Mucosa of rectum (tissue), 2 donors: Measurements from ENCODE around the gene GRID2.

Source experiments
- H3K27ac ChIP-seq, 2 donors: one replicate each; pipeline ENCODE4 v1.7.0; 2013; ENCODE audit warnings: inconsistent platforms in 2 of 2, low read depth in 2 of 2, low read length in 2 of 2
- H3K27me3 ChIP-seq, 2 donors: one replicate each; pipeline ENCODE4 v1.7.0; 2013; ENCODE audit warnings: low read length in 2 of 2; ENCODE audit not compliant: control insufficient read depth in 2 of 2, insufficient read depth in 2 of 2
- H3K36me3 ChIP-seq, 2 donors: one replicate each; pipeline ENCODE4 v1.7.0; 2013; ENCODE audit warnings: low read length in 2 of 2; ENCODE audit not compliant: control insufficient read depth in 2 of 2, insufficient read depth in 2 of 2
- H3K4me1 ChIP-seq, 2 donors: one replicate each; pipeline ENCODE4 v1.7.0; 2013; ENCODE audit warnings: low read length in 2 of 2, mild to moderate bottlenecking in 1 of 2; ENCODE audit not compliant: control insufficient read depth in 2 of 2, insufficient read depth in 2 of 2
- H3K4me3 ChIP-seq, 2 donors: one replicate each; pipeline ENCODE4 v1.7.0; 2013; ENCODE audit warnings: low read length in 2 of 2
- H3K9ac ChIP-seq, 2 donors: one replicate each; pipeline ENCODE4 v1.7.0; 2013; ENCODE audit warnings: low read length in 2 of 2, low read depth in 1 of 2, mild to moderate bottlenecking in 1 of 2
- H3K9me3 ChIP-seq, 2 donors: one replicate each; pipeline ENCODE4 v1.7.0; 2013; ENCODE audit warnings: low read length in 2 of 2; ENCODE audit not compliant: control insufficient read depth in 2 of 2
- donor health status: healthy.
- donor health status: Normal muscosa, but diverticular disease.

Gene GRID2

DNA sequence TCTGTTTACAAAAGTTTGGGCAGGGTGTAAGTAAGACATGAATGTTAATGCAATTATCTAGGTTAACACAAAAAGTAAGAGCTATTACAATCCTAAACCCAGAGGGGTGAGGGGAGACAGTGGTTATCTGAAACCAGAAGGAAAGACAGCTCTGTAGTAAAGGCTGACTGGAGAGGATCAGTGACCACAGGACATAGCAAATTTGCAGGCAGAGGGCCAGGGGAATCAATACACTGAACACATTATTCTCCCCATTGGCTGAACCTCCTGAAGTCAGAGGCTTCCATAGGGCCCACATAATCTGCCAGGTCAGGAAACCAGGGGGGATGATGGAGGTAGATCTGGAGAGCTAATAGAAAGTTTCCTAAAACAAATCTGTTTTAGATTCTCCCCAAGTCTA, 835.4 kb downstream of the GRID2 start:
- Histone ChIP-seq H3K4me1 (no peaks in the 10 kb centered on the region), H3K9ac (no peak overlapping the region), H3K36me3 (no peaks in the 10 kb centered on the region), H3K27ac (no peak overlapping the region), H3K27me3 (no peaks in the 10 kb centered on the region), H3K9me3 (no peaks in the 10 kb centered on the region), H3K4me3 (no peak overlapping the region)

DNA sequence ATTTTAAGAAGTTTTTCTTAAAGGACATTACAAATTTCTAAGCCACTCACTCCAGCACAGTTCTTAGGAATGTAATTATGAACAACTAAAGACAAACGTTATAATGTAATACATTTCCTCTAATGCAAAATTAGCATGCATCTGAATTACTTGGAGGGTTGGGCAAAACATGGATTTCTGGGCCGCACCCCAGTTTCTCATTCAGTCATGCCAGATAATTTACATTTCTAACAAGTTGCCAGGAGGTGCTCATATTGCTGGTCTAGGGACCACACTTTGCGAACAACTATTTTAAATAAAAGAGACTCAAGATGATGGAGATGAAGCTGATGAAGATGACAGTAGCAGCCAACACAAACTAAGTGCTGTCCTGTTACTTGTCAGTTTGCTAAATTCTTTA, 840.1 kb downstream of the GRID2 start:
- no peak overlapping the region for H3K4me3 ChIP-seq
- H3K9me3 ChIP-seq = no peaks in the 10 kb centered on the region
- H3K4me1 ChIP-seq = no peaks in the 10 kb centered on the region
- no peak overlapping the region for H3K27ac ChIP-seq
- no peaks in the 10 kb centered on the region for H3K36me3 ChIP-seq
- no peak overlapping the region for H3K9ac ChIP-seq
- no peaks in the 10 kb centered on the region for H3K27me3 ChIP-seq

DNA sequence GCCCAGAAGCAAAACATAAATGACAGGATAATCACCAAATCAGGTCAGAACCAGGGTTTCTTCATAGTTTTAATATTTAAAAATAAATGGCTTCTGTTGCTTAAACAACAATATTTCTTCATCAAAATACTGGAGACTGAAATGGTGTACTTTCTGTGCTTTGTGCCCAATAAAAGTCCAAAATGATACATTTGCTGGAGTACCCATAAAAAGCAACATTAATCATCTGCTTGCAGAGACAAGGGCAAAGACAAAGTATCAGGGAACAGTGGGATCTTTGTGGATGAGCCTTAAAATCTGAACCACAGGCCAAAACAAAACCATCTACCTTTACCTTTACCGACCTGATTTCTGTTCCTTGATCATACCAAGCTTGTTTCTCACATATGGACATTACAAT, 840.9 kb downstream of the GRID2 start:
- Histone ChIP-seq H3K9me3 (no peaks in the 10 kb centered on the region), H3K36me3 (no peaks in the 10 kb centered on the region), H3K4me1 (no peaks in the 10 kb centered on the region), H3K27me3 (no peaks in the 10 kb centered on the region), H3K27ac (no peak overlapping the region), H3K9ac (no peak overlapping the region), H3K4me3 (no peak overlapping the region)

DNA sequence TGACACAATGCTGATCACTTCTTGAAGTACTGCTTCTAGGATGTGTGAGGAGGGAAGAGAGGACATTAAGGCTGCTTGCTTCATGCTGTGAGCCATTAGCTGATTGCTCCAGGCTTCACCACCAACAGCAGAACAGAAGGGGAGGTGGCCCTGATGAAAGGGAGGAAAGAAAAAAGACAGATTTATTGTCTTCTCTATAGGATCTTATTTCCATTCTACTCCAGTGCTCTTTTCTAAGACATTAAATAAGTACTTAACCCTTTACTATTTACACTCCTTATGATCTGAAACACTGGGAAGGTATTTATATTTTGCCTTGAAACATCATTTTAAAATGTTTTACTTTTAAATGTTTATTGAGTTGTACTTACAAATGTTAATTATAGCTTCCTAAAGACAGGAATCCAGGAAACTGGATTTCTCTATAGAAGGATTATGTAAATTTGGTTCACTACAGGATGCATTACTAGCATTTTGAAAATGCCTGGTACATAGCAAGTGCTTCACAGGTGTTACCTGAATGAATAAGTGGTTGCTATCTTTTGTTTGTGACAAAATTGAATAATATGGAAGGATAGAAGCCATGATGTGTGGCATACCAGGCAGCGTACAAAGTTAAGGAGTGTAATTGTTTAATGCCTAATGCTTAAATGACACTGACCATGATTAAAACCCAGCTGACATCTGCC, 843.9 kb downstream of the GRID2 start:
- Histone ChIP-seq H3K4me1 (no peaks in the 10 kb centered on the region), H3K27ac (no peak overlapping the region), H3K4me3 (no peak overlapping the region), H3K27me3 (no peaks in the 10 kb centered on the region), H3K9me3 (no peaks in the 10 kb centered on the region), H3K9ac (no peak overlapping the region), H3K36me3 (no peaks in the 10 kb centered on the region)

DNA sequence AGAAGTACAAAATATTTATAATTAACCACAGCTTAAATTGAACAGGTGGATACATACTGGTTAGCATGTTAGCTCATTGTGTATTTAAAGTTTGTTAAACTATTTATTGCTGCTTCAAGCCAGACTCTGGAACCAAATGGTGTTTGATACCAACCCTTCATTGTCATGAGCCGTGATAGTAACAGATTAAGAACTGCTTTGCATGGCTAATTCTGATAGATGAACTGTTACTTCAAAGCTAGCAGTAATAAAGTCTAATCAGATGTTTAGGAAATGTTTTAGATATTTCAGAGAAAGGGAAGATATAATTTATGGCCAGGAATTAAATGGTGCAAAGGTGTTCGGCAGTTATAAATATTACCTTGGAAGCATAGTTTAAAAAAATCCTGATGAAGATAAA, 848.7 kb downstream of the GRID2 start:
- Histone ChIP-seq H3K4me1 (no peaks in the 10 kb centered on the region), H3K9me3 (no peaks in the 10 kb centered on the region), H3K27me3 (no peaks in the 10 kb centered on the region), H3K27ac (no peak overlapping the region), H3K4me3 (no peak overlapping the region), H3K36me3 (no peaks in the 10 kb centered on the region), H3K9ac (no peak overlapping the region)

DNA sequence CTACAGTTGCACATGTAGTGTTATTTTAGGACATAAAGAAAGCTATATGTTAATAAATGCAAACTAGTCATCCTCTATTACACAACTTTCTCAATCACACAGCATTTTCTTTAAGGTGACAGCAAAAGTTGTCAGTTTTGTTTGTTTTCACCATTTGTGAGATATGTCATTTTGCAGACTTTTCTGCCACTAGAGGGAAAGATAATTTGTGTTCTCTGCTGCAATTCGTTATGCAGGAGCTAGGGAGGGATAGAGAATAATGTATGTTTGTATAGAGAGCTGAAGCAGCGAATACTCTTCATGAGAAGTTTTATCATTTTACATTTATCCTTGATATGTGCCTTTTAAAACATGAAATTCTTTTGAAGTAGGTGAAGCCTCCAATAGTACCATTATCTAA, 854.2 kb downstream of the GRID2 start:
- Histone ChIP-seq H3K9me3 (no peaks in the 10 kb centered on the region), H3K9ac (no peak overlapping the region), H3K4me3 (no peak overlapping the region), H3K36me3 (no peaks in the 10 kb centered on the region), H3K4me1 (no peaks in the 10 kb centered on the region), H3K27ac (no peak overlapping the region), H3K27me3 (no peaks in the 10 kb centered on the region)

DNA sequence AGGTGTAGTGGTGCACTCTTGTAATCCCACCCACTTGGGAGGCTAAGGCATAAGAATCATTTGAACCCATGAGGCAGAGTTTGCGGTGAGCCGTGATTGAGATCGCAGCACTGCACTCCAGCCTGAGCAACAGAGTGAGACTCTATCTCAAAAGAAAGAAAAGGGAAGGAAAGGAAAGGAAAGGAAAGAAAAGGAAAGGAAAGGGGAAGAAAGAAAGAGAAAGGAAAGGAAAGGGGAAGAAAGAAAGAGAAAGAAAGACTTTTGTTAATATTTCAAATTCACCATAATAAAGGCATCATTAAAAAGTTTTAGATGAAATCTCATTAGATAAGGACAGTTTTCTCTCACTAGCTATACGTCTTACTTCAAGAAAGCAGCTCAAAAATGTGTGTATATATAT, 864.3 kb downstream of the GRID2 start:
- H3K36me3 ChIP-seq = no peaks in the 10 kb centered on the region
- H3K4me1 ChIP-seq = no peaks in the 10 kb centered on the region

DNA sequence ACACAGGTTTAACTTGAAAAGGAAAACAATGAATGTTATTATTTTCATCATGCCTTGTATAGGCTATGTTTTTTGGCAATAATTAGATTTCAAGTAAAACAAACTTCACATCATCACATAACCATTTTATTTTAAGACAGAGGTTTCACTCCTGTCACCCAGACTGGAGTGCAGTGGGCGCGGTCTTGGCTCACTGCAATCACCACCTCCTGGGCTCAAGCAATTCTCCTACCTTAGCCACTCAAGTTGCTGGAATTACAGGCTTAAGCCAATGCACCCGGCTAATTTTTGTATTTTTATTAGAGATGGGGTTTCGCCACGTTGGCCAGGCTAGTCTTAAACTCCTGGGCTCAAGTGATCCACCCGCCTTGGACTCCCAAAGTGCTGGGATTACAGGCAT, 866.2 kb downstream of the GRID2 start:
- Histone ChIP-seq H3K27ac (no peak overlapping the region), H3K4me1 (no peaks in the 10 kb centered on the region), H3K9ac (no peak overlapping the region), H3K4me3 (no peak overlapping the region), H3K27me3 (no peaks in the 10 kb centered on the region), H3K9me3 (no peaks in the 10 kb centered on the region), H3K36me3 (no peaks in the 10 kb centered on the region)

More for the DNA sequence above, 864.3 kb downstream of the GRID2 start:
- Histone ChIP-seq H3K9ac (no peak overlapping the region), H3K27me3 (no peaks in the 10 kb centered on the region), H3K4me3 (no peak overlapping the region), H3K9me3 (no peaks in the 10 kb centered on the region), H3K27ac (no peak overlapping the region)

DNA sequence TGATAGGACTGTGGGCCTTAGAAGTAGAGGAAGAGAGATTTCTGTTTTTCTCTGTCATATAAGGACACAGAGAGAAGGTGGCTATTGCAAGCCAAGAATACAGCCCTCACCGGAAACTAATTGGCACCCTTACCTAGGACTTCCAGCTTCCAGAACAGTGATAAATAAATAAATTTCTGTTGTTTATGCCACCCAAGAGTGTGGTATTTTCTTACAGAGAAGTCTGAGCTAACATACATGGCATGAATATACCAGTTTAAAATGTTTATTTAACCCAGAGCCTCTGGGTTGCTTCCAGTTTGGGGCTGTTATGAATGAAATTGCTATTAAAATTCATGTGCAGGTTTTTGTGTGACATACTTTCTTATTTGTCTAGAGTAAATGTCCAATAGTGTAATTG, 870.8 kb downstream of the GRID2 start:
- no peaks in the 10 kb centered on the region for H3K9me3 ChIP-seq
- no peak overlapping the region for H3K27ac ChIP-seq
- no peak overlapping the region for H3K9ac ChIP-seq
- H3K36me3 ChIP-seq = no peaks in the 10 kb centered on the region
- no peaks in the 10 kb centered on the region for H3K27me3 ChIP-seq
- H3K4me1 ChIP-seq = no peaks in the 10 kb centered on the region
- H3K4me3 ChIP-seq = no peak overlapping the region

DNA sequence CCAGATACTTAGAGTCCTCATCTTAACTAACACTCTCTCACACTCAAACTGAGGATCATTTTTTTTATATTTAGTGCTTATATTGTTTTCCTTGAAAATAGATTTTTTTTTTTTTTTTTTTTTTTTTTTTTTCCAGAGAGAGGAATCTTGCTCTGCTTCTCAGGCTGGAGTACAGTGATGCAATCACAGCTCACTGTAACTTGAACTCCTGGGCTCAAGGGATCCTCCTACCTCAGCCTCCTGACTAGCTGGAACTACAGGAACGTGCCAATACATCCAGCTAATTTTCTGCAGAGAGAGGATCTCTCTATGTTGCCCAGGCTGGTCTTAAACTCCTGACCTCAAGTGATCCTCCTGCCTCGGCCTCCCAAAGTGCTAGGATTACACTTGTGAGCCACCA, 874.5 kb downstream of the GRID2 start:
- no peaks in the 10 kb centered on the region for H3K9me3 ChIP-seq
- H3K4me1 ChIP-seq = no peaks in the 10 kb centered on the region
- H3K36me3 ChIP-seq = no peaks in the 10 kb centered on the region
- no peak overlapping the region for H3K27ac ChIP-seq
- no peaks in the 10 kb centered on the region for H3K27me3 ChIP-seq
- H3K4me3 ChIP-seq = no peak overlapping the region
- no peak overlapping the region for H3K9ac ChIP-seq

DNA sequence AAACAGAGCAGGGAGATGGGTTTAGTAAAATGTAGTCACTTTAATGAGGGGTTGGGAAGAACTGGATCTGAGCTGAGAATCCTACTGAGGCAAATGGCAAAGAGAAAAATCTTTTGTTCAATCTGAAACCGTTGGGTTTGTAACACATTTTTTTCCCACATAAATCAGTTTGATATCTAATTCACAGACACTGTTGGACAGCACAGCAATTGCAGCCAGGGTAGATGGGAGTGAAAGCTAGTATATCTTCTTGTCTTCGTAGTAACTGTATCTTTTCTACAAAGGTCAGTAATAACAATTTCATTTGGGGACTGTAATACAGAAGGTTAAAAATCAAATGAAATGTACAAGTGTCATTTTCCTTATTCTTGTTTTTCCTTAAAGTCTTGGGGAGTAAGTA, 875.3 kb downstream of the GRID2 start:
- Histone ChIP-seq H3K9me3 (no peaks in the 10 kb centered on the region), H3K27me3 (no peaks in the 10 kb centered on the region), H3K27ac (no peak overlapping the region), H3K9ac (no peak overlapping the region), H3K4me1 (no peaks in the 10 kb centered on the region), H3K4me3 (no peak overlapping the region), H3K36me3 (no peaks in the 10 kb centered on the region)
